Type B pancreatic cell (in vitro differentiated cells): ENCODE data around the gene TREML2. TPM values are rescaled to one million over a fixed set of nuclear protein-coding genes. Genes with fewer than 3 reads are reported as not detected.

Experiments used
- DNase-seq: peaks from one replicate; pipeline ENCODE4 v3.0.0; 2021; ENCODE audit warnings: mixed read lengths; ENCODE audit not compliant: unreplicated experiment; ENCODE audit errors: extremely low spot score
- H3K27ac Mint-ChIP-seq: 2 replicates; pipeline ENCODE4 v1.8.0; 2021; ENCODE audit warnings: mild to moderate bottlenecking, mixed read lengths
- H3K27me3 Mint-ChIP-seq: 2 replicates; pipeline ENCODE4 v1.8.0; 2021; ENCODE audit warnings: mixed read lengths
- H3K36me3 Mint-ChIP-seq: 2 replicates; pipeline ENCODE4 v1.8.0; 2021; ENCODE audit warnings: mixed read lengths
- H3K4me1 Mint-ChIP-seq: one replicate; pipeline ENCODE4 v1.8.0; 2021; ENCODE audit warnings: mixed read lengths; ENCODE audit not compliant: unreplicated experiment
- H3K4me3 Mint-ChIP-seq: 2 replicates; pipeline ENCODE4 v1.8.0; 2021; ENCODE audit warnings: mild to moderate bottlenecking, mixed read lengths
- H3K9me3 Mint-ChIP-seq: 2 replicates; pipeline ENCODE4 v1.8.0; 2021; ENCODE audit warnings: mixed read lengths
- total RNA-seq: library from RNA; stranded (reverse); gene quantifications from 2 replicates; pipeline ENCODE4 v1.2.1, GENCODE V29; 2021; ENCODE audit warnings: low replicate concordance
- TF ChIP-seq, protein P1 (sequence below): fragments of 200-600 bp; sonication (generic); conservative IDR thresholded peaks from 2 replicates; pipeline ENCODE4 v1.5.0; 2021; ENCODE audit warnings: antibody characterized with exemption, mild to moderate bottlenecking

Gene TREML2
- total RNA-seq, 1 donor from 2014 or later, result not detected

DNA sequence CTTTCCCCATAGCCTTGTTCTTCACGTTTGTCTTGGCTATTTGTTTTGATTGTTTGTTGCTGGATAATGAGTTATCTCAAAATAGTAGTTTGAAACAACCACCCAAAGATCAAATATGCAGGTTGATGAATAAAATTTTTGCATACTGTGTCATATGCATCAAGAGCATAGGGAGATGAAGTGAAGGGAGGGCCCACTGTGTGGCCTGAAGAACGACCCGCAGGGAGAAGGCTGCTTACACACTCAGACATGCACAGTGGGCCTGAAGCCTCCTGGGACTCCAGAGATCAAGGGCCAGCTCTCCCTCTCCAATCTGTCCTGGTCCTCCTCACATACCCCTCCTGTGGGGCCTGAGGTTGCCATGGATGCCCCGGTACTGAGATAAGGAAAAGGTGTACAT is 21.8 kb downstream of the TREML2 start:
- Mint-ChIP-seq H3K36me3 (no peaks in the 10 kb centered on the region), H3K27ac (no peak overlapping the region), H3K4me1 (no peaks in the 10 kb centered on the region), H3K4me3 (no peak overlapping the region), H3K27me3 (peaks cover 25% of the 10 kb centered on the region), H3K9me3 (no peaks in the 10 kb centered on the region)
- TF ChIP-seq, protein P1, sequence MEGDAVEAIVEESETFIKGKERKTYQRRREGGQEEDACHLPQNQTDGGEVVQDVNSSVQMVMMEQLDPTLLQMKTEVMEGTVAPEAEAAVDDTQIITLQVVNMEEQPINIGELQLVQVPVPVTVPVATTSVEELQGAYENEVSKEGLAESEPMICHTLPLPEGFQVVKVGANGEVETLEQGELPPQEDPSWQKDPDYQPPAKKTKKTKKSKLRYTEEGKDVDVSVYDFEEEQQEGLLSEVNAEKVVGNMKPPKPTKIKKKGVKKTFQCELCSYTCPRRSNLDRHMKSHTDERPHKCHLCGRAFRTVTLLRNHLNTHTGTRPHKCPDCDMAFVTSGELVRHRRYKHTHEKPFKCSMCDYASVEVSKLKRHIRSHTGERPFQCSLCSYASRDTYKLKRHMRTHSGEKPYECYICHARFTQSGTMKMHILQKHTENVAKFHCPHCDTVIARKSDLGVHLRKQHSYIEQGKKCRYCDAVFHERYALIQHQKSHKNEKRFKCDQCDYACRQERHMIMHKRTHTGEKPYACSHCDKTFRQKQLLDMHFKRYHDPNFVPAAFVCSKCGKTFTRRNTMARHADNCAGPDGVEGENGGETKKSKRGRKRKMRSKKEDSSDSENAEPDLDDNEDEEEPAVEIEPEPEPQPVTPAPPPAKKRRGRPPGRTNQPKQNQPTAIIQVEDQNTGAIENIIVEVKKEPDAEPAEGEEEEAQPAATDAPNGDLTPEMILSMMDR, result no peak
- no peak for DNase-seq

DNA sequence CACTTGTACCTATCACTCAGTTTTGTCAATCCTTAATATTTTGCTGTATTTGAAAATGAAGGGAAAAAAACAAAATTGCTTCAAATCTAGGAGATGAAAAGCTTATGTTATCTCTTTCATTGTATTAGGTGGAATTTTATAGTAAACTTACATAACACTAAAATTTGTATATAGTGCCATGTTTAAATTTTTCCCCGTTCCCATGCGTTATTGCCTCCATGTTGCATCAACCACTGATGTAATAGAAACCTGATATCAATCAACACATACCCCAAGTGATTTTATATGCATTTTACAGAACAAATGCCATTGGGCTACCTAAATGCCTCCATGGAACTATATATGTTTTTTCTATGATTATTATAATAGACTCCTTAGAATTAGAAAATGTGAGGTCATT is 23.3 kb downstream of the TREML2 start:
- no peak overlapping the region for H3K4me3 Mint-ChIP-seq
- H3K27me3 Mint-ChIP-seq, result peaks cover 25% of the 10 kb centered on the region

DNA sequence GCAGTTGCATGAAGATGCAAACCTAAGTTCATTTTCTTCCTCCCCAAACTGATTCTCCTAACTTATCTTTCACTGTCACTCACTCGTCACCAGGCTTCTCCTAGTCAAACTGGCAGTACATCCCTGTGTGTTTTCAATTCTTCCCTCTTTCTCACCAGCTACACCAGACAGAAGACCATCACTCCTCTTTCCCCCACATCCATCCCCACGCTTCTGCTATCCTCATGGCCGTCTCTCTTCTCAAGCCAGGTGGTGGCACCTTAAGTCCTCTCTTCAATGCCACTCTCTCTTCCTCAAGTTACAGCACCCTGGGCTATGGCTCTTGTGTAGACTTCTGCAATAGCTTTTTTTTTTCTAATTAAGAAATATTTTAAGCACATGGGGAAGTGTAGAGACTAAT is 23.7 kb downstream of the TREML2 start:
- no peaks in the 10 kb centered on the region for H3K4me1 Mint-ChIP-seq
- no peak overlapping the region for H3K4me3 Mint-ChIP-seq
- no peaks in the 10 kb centered on the region for H3K36me3 Mint-ChIP-seq
- TF ChIP-seq, protein P1, result no peak
- no peak overlapping the region for H3K27ac Mint-ChIP-seq
- H3K9me3 Mint-ChIP-seq, result no peaks in the 10 kb centered on the region
- peaks cover 24% of the 10 kb centered on the region for H3K27me3 Mint-ChIP-seq
- DNase-seq, result no peak

More for the DNA sequence above, 23.3 kb downstream of the TREML2 start:
- TF ChIP-seq, protein P1, result no peak
- DNase-seq, result no peak
- Mint-ChIP-seq H3K4me1 (no peaks in the 10 kb centered on the region), H3K27ac (no peak overlapping the region), H3K36me3 (no peaks in the 10 kb centered on the region), H3K9me3 (no peaks in the 10 kb centered on the region)

DNA sequence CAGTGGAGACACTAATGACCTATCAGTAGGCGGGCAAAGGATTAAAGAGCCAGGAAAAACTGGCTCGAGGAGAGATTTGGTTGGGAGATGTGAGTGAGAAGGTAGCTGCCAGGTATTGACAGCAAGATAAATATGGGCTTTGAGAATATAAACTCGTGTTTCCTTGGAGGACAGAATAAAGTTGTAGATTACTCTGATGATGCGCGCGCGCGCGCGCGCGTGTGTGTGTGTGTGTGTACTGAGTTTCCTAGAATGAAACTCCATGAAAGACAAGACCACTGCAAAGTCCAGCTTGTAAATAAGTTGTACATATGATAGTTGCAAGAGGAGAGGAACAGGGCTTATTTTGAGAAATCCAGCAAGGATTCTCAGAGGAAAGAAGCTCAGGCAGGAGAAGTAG is 24.8 kb downstream of the TREML2 start:
- H3K27me3 Mint-ChIP-seq, result peaks cover 23% of the 10 kb centered on the region
- H3K9me3 Mint-ChIP-seq, result no peaks in the 10 kb centered on the region
- no peak for DNase-seq
- TF ChIP-seq, protein P1, result no peak
- no peak overlapping the region for H3K4me3 Mint-ChIP-seq
- H3K36me3 Mint-ChIP-seq, result no peaks in the 10 kb centered on the region
- H3K4me1 Mint-ChIP-seq, result no peaks in the 10 kb centered on the region
- H3K27ac Mint-ChIP-seq, result no peak overlapping the region

DNA sequence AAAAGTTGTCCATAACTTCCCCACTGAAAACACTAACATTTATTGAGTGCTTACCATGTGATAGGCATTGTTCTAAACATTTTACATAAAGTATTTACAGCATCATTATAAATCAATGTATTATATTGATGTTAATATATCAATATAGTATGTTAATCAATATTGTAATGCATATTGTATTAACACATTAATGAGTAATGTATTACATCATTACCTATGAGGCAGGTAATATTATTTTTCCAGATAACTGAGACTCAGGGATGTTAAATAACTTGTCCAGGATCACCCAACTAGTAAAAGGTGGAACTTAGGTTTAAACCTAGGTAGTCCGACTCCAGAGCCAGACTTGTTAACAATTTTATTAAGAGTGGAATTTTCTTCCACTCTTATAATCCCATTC is 25.9 kb downstream of the TREML2 start:
- Mint-ChIP-seq H3K9me3 (no peaks in the 10 kb centered on the region), H3K27me3 (peaks cover 31% of the 10 kb centered on the region), H3K27ac (no peak overlapping the region), H3K4me3 (no peak overlapping the region), H3K4me1 (no peaks in the 10 kb centered on the region), H3K36me3 (no peaks in the 10 kb centered on the region)
- DNase-seq, result no peak
- TF ChIP-seq, protein P1, result no peak

DNA sequence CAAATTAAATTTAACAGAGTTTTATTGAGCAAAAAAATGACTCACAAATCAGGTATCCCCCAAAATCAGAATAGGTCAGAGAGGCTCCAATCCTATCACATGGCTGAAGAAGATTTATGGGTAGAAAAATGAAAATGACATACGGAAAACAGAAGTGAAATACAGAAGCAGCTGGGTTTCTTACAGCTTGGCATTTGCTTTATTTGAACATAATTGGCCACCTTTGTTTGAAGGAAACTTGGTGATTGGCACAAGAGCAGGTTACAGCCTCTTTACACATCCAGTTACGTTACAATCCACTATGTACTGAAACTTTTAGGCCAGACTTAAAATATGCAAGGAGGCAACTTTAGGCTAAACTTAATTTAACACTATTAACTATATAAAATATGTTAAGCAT is 26.3 kb downstream of the TREML2 start:
- TF ChIP-seq, protein P1, result no peak
- Mint-ChIP-seq H3K27ac (no peak overlapping the region), H3K36me3 (no peaks in the 10 kb centered on the region), H3K4me3 (no peak overlapping the region), H3K27me3 (peaks cover 31% of the 10 kb centered on the region), H3K4me1 (no peaks in the 10 kb centered on the region), H3K9me3 (no peaks in the 10 kb centered on the region)
- no peak for DNase-seq
